Cerebellar nuclear complex (tissue), 1 donor: ENCODE data around the gene PLA2G3.
"Not testable (repeated sequence)": the region's sequence is repeated elsewhere in the genome, so short reads cannot be mapped to it uniquely, and the experiment has no call there.

Experiments used
- DNase-seq, 2 experiments: peaks; one replicate each; lab custom pipeline; 2025; lab: John Stamatoyannopoulos, UW

PLA2G3 gene

DNA sequence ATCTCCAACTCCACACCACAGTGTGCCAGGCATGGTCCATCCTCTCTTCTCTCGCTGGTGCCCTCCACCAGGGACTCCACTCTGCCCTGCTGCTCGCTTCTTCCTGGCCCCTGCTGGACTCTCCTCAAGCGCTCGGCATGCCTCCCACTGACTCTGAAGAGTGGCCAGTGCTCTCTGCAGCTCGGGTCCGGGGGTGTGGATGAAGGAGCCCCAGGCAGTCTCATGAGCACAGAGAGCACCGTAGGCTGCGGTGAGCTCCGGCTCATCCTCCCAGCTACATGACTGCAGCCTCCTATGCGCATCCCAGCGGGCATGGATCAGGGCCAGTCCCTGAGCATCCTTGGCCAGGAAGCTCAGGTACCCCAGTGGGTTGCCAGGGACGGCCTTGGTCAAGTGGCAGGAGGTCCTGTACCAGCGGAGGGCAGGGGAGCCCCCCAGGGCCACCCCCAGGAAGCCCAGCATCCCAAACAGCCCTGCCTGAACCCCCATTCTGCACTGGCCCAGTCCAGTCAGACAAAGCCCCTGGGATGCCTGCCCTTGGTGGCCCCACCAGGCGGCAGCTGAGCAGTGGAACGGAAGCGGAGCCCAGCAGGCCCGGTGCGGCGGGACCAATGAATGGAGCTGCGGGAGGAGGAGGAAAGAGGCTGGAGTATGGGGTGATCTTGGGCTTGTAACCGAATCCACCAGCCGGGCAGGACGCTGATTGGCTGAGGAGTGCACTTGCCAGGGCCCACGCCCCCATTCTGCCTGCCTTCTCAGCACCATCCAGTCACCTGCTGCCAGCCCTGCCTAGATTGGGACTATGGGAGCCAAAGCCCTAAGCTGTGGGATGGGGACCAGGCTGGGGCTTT lies at the start of gene PLA2G3:
Gene PLA2G3, minus strand, starts transcription at position 643 of the 851 bp plus-strand sequence. Its CDS starts 154 bp downstream, at position 489.
- no peak for DNase-seq

GRCh38 chr22:31187627-31188026 lies 47.3 kb upstream of the PLA2G3 start:
- DNase-seq = no peak

DNA sequence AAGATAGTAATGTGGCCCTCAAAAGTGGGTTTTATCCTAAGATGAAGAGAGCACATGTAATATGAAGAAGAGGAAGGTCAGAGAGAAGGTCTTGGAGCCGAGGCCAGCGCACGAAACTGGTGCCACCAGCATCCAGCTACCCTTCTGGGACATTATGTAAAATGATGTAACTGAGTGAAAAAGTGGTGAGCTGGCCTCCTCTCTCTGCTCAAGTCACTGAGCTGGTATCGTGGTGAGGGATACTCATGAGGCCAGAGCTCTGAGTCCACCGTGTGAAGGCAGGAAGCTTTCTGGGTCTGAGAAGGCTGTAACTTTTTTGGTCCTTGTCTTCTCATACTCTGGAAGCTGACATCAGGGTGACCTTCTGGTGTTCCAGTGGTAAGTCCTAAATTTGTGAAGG lies 44.7 kb upstream of the PLA2G3 start:
- DNase-seq = no peak

DNA sequence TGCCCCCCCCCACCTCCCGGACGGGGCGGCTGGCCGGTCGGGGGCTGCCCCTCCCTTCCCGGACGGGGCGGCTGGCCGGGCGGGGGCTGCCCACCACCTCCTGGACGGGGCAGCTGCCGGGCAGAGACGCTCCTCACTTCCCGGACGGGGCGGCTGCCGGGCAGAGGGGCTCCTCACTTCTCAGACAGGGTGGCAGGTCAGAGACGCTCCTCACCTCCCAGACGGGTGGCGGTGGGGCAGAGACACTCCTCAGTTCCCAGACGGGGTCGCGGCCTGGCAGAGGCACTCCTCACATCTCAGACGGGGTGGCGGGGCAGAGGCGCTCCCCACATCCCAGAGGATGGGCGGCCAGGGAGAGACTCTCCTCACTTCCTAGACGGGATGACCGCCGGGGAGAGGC lies 43.7 kb upstream of the PLA2G3 start:
- no peak for DNase-seq

GRCh38 chr22:31179345-31179744 lies 39.0 kb upstream of the PLA2G3 start:
- DNase-seq = no peak

GRCh38 chr22:31178859-31179258 lies 38.6 kb upstream of the PLA2G3 start:
- no peak for DNase-seq

DNA sequence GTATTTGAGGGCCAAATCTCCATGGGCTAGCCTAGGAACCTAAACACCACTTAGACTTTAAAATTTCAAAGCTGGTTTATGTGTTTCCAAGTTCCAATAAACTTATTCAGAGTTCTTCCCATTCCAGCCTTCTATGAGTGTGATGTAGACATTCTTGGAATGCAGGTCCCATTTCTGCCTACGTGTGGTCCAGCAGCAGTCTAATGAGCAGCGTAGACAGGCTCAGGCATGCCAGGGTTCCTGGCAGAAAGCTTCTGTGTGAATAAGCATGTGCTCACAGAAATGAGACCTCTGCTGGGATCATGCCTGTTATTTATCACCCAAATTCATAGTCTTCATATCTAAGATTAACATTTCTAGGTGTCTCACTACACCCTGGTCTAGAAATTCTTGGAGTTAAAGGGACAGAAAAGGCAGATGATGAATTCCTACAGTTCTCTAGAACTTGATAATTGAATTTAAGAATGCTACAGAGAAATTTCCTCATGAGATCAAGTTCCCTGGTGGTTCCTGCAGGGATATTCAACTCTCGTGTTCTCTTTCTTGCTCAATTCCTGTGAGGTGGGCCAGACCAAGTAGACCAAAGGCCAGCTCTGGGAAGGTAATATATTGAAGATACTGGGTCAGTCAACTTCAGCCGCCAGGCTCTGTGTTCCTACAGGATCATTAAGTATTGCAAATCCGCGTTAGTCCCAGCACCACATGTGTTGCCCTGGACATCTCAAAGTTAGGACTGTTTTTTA lies 37.3 kb upstream of the PLA2G3 start:
- DNase-seq = no peak

- no peak for DNase-seq
Observed at GRCh38 chr22:31176923-31177322, 36.6 kb upstream of the PLA2G3 start.

- DNase-seq = no peak
Observed at GRCh38 chr22:31173386-31174145, 33.3 kb upstream of the PLA2G3 start.

DNA sequence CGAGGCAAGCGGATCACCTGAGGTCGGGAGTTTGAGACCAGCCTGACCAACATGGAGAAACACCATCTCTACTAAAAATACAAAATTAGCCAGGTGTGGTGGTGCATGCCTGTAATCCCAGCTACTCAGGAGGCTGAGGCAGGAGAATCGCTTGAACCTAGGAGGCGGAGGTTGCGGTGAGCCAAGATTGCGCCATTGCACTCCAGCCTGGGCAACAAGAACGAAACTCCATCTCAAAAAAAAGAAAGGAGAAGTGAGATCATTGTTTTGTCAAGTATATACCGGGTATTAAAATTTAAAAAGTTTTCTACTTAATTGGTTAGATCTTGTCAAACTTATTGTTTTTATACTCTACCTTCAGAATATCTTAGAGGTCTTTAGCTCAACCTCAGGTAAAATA lies 31.4 kb upstream of the PLA2G3 start:
- DNase-seq = not testable (repeated sequence)

DNA sequence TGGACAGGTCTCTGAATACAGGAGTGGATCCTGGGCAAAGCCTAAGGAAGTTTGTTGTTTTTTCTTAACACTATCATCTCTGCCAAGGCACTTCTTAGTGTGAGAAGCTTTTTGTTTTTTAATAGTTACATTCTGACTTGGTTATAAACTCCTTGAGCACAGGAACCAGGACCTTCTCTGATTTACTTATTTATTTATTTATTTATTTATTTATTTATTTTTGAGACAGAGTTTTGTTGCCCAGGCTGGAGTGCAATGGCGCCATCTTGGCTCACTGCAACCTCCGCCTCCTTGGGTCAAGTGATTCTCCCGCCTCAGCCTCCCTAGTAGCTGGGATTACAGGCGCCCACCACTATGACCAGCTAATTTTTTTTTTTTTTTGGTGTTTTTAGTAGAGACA lies 30.7 kb upstream of the PLA2G3 start:
- DNase-seq = no peak

DNA sequence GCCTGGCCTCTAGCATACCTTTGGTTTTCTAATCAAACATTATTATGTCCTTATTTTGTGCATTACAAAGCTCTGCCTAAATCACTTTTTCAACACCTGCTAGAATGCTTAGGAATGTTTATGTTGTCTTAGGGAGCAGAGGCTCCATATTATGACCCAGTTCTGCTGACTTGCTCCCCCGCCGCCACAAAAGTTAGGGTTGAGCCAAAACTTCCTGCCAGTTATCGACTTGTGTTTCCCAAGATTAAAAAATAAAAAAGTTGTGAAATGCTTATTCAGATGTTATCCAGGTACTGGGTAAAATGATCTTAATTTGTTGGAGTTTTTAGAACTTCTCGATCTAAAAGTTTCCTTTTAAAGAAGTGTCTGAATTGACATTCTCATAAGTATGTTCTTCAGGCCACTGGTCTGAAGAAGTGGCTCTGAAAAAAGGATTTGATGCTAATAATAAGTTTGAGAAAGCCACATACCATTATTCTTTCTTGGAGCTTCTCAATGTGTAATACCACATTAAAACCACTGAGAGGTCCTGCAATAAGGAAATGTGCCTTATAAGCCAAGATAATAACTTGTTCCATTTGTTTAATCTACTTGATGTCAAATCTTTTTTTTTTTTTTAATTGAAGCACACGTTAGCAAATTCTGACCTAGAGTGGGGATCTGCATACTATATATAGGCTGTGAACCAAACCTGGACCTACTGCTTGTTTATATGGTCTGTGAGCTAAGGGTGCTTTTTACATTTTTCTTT lies 21.9 kb upstream of the PLA2G3 start:
- no peak for DNase-seq

DNA sequence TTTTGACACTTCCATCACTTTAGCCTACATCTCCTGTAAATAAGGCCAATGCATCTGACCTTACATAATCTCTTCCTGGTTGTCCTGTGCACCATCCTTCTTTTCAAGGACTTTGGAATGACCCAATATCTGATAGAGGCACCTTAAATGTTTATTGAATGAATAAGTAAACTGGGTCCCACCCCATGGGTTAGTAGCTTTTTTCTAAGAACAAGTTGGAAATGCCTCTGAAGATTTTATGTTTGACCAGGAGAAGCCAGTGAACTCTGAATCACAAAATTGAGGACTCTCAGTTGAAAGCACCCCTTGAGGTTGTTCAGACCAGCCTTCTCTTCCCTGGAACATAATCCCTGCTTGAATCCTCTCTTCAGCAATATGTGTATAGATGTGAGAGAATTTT lies 21.1 kb upstream of the PLA2G3 start:
- no peak for DNase-seq

DNA sequence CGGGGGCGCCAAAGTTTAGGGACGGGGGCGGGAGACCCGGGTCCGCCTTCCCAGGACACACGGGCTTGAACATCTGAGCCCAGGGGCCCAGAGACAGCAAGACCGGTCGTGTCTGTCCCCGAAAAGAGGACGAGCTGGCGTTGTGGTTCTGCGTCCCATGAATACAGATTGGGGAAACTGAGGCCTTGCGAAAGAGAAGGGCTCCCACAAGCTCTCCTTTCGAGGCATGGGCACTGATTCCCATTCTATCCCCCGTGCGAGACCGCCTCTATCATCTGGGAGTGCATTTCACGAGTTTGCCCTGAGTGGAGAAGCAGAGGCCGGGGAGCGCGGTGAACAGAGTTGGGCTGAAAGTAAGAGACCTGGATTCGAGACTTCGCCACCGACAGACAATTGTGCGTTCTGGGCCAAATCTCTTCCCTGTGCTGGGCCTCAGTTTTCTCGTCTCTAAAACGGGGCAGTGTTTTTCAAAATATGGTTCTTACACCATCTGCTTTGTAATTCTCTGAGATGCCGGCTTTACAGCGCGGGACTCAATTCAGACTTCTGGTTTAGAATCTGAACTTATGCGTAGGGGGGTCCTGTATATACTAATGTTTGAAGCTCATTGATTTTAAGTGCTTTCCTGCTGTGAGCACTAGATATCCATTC lies 20.1 kb upstream of the PLA2G3 start:
- DNase-seq = no peak

DNA sequence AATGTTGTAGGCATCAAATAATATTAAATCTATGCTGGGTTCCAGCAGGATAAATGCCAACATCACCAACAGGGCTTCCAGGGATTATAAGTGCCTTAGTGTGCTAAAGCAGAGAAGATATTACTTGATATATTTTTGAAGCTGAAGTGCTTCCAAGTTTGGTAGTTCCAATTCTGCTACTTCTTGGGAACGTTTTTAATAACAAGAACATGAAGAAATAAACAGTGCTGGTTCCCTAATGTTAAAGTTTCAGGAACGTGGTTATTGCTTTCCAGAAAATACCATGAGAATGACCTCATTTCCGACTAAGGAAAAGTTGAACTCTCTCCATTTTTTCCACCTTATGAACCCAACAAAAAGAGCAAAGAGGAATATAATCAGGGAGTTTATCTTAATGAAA lies 15.1 kb upstream of the PLA2G3 start:
- DNase-seq = no peak

- DNase-seq = no peak
Observed at GRCh38 chr22:31154975-31155374, 14.7 kb upstream of the PLA2G3 start.

DNA sequence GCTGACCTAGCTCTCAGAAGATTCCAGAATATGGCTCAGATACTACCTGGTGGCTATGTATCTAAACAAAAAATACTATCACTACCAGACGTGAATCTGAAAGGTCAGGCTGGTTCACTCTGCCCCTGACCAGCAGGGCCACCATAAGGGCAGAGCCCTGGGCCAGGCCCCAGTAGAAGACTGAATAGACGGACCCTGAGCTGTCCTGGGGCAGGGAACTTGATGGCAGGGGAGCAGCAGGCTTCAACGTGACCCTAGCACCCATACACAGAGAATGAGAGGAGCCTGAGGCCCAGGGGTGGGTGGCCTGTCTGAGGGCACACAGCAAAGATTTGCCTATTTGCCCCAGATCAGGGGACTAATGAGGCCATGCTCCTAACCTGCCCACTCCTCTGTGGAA lies 13.0 kb upstream of the PLA2G3 start:
- no peak for DNase-seq

GRCh38 chr22:31151872-31152271 lies 11.6 kb upstream of the PLA2G3 start:
- no peak for DNase-seq

GRCh38 chr22:31150615-31151014 lies 10.3 kb upstream of the PLA2G3 start:
- no peak for DNase-seq

DNA sequence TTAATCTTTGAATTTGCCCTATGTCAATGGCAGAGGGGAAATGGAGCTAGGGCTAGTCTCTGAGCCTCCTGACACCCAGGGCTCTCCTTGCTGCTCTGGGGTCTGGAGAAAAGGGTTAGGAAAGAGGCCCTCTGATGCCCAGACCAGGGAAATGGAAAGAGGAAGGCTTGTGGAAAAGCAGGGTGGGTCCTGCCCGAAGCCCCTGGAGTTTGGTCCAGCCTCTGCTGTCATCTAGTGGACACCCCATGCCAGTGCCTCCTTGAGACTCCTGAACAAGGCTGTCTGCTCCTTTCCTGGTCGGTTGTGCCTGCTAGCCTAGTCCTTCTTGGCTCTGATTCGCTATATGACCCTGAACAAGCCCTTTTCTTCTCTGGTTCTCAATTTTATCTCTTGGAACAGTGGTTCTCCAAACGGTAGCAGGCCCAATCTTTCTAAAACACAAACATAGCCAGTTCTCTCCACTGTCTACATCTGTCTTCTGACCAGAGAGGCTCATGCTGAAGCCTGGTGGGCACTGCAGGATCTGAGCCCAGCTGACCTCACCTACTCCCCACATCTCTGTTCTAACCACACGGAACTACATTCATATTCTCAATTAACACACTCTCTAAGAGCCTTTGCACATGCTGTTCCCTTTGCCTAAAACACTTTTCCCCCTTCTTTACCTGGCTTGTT lies 8.8 kb upstream of the PLA2G3 start:
- peak; percentile 63 to 71 for DNase-seq

DNA sequence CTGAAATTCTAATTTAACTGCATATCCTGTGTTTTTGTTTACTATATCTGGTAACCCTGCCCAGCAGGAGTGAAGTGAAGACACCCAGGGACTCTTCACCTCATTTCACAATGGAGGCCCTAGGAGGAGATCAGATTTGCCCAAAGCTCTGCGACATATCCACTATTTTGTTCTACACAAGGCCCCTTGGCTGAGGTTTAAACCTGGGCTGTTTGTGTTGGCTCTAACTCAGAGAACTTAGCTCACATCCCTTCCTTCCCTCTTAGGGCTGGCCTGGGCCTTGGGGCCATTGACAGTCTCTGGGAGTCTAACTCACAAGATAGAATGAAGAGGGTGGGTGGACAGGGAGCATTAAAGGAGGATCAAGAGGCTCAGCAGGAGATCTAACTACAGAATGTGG lies 8.2 kb upstream of the PLA2G3 start:
- DNase-seq = no peak
